Prostate gland (tissue), 2 donors: ENCODE data around the gene ADGRL3.

Source experiments
- POLR2A ChIP-seq: fragments of 450-650 bp; IDR thresholded peaks from one replicate; pipeline ENCODE4 v1.6.1; 2016; ENCODE audit warnings: antibody characterized with exemption, mild to moderate bottlenecking
- POLR2AphosphoS5 ChIP-seq: sonication (generic); formaldehyde crosslinking; IDR thresholded peaks from one replicate; pipeline ENCODE4 v1.6.1; 2017; ENCODE audit warnings: antibody characterized with exemption
- TF ChIP-seq, protein P1 (sequence below), 4 experiments: fragments of 200-600 bp in 2 of 4; fragments of 450-650 bp in 2 of 4; sonication (generic) in 2 of 4; IDR thresholded peaks; 1 replicate in 3 of 4; 2 replicates in 1 of 4; pipeline ENCODE4 v1.5.1; 2016 to 2019; ENCODE audit warnings: antibody characterized with exemption in 4 of 4, mild to moderate bottlenecking in 2 of 4, moderate library complexity in 2 of 4

DNA sequence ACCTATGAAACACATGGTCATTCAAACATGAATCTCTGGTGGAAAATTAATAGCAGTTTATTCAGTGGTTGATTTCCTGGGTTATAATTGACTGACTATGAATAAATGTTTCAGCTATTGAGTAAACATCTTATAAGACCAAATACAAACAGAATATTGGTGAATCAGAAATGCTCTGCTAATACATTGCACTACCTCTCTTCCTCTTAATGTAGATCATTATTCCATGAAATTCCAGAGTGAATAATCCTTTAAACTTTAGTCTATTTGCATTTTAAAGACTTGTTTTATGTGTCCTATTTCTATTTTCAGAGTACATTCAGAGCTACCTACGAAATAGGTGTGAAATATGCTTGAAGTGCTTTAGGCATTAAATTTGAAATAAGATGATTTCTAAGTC, 715.4 kb downstream of the ADGRL3 start:
- TF ChIP-seq POLR2AphosphoS5 (no peak), POLR2A (no peak)
- TF ChIP-seq, protein P1, sequence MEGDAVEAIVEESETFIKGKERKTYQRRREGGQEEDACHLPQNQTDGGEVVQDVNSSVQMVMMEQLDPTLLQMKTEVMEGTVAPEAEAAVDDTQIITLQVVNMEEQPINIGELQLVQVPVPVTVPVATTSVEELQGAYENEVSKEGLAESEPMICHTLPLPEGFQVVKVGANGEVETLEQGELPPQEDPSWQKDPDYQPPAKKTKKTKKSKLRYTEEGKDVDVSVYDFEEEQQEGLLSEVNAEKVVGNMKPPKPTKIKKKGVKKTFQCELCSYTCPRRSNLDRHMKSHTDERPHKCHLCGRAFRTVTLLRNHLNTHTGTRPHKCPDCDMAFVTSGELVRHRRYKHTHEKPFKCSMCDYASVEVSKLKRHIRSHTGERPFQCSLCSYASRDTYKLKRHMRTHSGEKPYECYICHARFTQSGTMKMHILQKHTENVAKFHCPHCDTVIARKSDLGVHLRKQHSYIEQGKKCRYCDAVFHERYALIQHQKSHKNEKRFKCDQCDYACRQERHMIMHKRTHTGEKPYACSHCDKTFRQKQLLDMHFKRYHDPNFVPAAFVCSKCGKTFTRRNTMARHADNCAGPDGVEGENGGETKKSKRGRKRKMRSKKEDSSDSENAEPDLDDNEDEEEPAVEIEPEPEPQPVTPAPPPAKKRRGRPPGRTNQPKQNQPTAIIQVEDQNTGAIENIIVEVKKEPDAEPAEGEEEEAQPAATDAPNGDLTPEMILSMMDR (IDR thresholded peaks at IDR 0.05), result no peak
